ENCODE data around the gene TCIRG1. TPM values are rescaled to one million over a fixed set of nuclear protein-coding genes. Genes with fewer than 3 reads are reported as not detected.

Gene TCIRG1
- total and polyA plus RNA-seq, 2 of the 13 experiments (the other 11 are each of a cell fraction or from before 2014, with no cell fraction given): 48.0 to 69.6 TPM

GRCh38 chr11:68076371-68077042, 37.7 kb downstream of the TCIRG1 start (continued):
- TF ChIP-seq ZFP37 (CRISPR knock-in tag; IDR thresholded peaks at IDR 0.05; ENCODE audit: borderline replicate concordance) (no peak), ZNF143 (CRISPR knock-in tag; IDR thresholded peaks at IDR 0.05) (no peak), POLR2G (IDR thresholded peaks at IDR 0.05; ENCODE audit: low read depth, low read length) (no peak), ZBTB10 (CRISPR knock-in tag; IDR thresholded peaks at IDR 0.05; ENCODE audit: borderline replicate concordance) (no peak), SRF (IDR thresholded peaks at IDR 0.05; ENCODE audit: low read depth, low read length) (no peak), ZNF382 (CRISPR knock-in tag; IDR thresholded peaks at IDR 0.05; ENCODE audit: borderline replicate concordance) (no peak), SIN3B (IDR thresholded peaks at IDR 0.05; ENCODE audit: low read length) (no peak), MTF2 (CRISPR knock-in tag; IDR thresholded peaks at IDR 0.05; ENCODE audit: borderline replicate concordance) (no peak), IRF1 (CRISPR knock-in tag; IDR thresholded peaks at IDR 0.05; ENCODE audit: low read depth) (no peak), STAG1 (CRISPR knock-in tag; IDR thresholded peaks at IDR 0.05) (peak; percentile 80), ZNF614 (CRISPR knock-in tag; IDR thresholded peaks at IDR 0.05; ENCODE audit: borderline replicate concordance) (no peak), ZNF501 (CRISPR knock-in tag; IDR thresholded peaks at IDR 0.05) (0 out of 2 replicates have a peak, but pooled peaks have one; percentile 52), ZNF292 (CRISPR knock-in tag; IDR thresholded peaks at IDR 0.05; ENCODE audit: borderline replicate concordance, low read depth) (no peak), MLLT10 (CRISPR knock-in tag; IDR thresholded peaks at IDR 0.05) (no peak), SMAD9 (CRISPR knock-in tag; IDR thresholded peaks at IDR 0.05) (no peak), SOX13 (IDR thresholded peaks at IDR 0.05) (no peak), SOX13 (CRISPR knock-in tag; conservative IDR thresholded peaks at IDR 0.05 in 1 of 2, IDR thresholded peaks at IDR 0.05 in 1 of 2) (no peak), NCOR1 (IDR thresholded peaks at IDR 0.05; ENCODE audit: borderline replicate concordance, low read length) (no peak), SMC3 (IDR thresholded peaks at IDR 0.05; ENCODE audit: low read length) (peak; percentile 64), TEF (CRISPR knock-in tag; IDR thresholded peaks at IDR 0.05) (no peak), ZNF331 (CRISPR knock-in tag; IDR thresholded peaks at IDR 0.05) (no peak), MED1 (CRISPR knock-in tag; IDR thresholded peaks at IDR 0.05) (peak; percentile 32; the same call in 1 of the 2 replicates), BCLAF1 (IDR thresholded peaks at IDR 0.05) (no peak), SALL1 (CRISPR knock-in tag; IDR thresholded peaks at IDR 0.05) (peak; percentile 46; the same call in 1 of the 2 replicates), ZNF549 (CRISPR knock-in tag; IDR thresholded peaks at IDR 0.05) (no peak)

Measured in HepG2 (cell line).